ENCODE data around the gene DOCK10.
"Not testable (repeated sequence)": the region's sequence is repeated elsewhere in the genome, so short reads cannot be mapped to it uniquely, and the experiment has no call there.

DOCK10 gene

GRCh38 chr2:225069477-225069876, 27.2 kb upstream of the DOCK10 start:
- no peaks in the 10 kb centered on the region for H3K9me3 ChIP-seq (ENCODE audit: low read length)
- no peaks in the 10 kb centered on the region for H3K27me3 ChIP-seq (ENCODE audit: insufficient read depth, low read length)
- H3K4me1 ChIP-seq (ENCODE audit: insufficient read depth, low read length): no peaks in the 10 kb centered on the region
- no peak overlapping the region for H2AFZ ChIP-seq (ENCODE audit: low read depth, low read length)
- H3K4me3 ChIP-seq (ENCODE audit: low read length): no peak overlapping the region
- no peaks in the 10 kb centered on the region for H3K36me3 ChIP-seq (ENCODE audit: insufficient read depth, low read length)

GRCh38 chr2:225065882-225066281, 23.6 kb upstream of the DOCK10 start:
- no peaks in the 10 kb centered on the region for H3K36me3 ChIP-seq (ENCODE audit: insufficient read depth, low read length)
- H3K4me3 ChIP-seq (ENCODE audit: low read length): no peak overlapping the region
- no peak overlapping the region for H2AFZ ChIP-seq (ENCODE audit: low read depth, low read length)

GRCh38 chr2:225064928-225065327, 22.7 kb upstream of the DOCK10 start:
- Histone ChIP-seq H3K4me1 (ENCODE audit: insufficient read depth, low read length) (no peaks in the 10 kb centered on the region), H3K9me3 (ENCODE audit: low read length) (no peaks in the 10 kb centered on the region)

More at GRCh38 chr2:225065882-225066281, 23.6 kb upstream of the DOCK10 start:
- Histone ChIP-seq H3K4me1 (ENCODE audit: insufficient read depth, low read length) (no peaks in the 10 kb centered on the region), H3K9me3 (ENCODE audit: low read length) (no peaks in the 10 kb centered on the region), H3K27me3 (ENCODE audit: insufficient read depth, low read length) (no peaks in the 10 kb centered on the region)

GRCh38 chr2:225064362-225064761, 22.1 kb upstream of the DOCK10 start:
- H3K27me3 ChIP-seq (ENCODE audit: insufficient read depth, low read length): no peaks in the 10 kb centered on the region
- no peaks in the 10 kb centered on the region for H3K36me3 ChIP-seq (ENCODE audit: insufficient read depth, low read length)
- no peak overlapping the region for H2AFZ ChIP-seq (ENCODE audit: low read depth, low read length)
- no peaks in the 10 kb centered on the region for H3K4me1 ChIP-seq (ENCODE audit: insufficient read depth, low read length)
- H3K9me3 ChIP-seq (ENCODE audit: low read length): no peaks in the 10 kb centered on the region
- no peak overlapping the region for H3K4me3 ChIP-seq (ENCODE audit: low read length)

More at GRCh38 chr2:225064928-225065327, 22.7 kb upstream of the DOCK10 start:
- no peak overlapping the region for H3K4me3 ChIP-seq (ENCODE audit: low read length)
- no peak overlapping the region for H2AFZ ChIP-seq (ENCODE audit: low read depth, low read length)
- no peaks in the 10 kb centered on the region for H3K36me3 ChIP-seq (ENCODE audit: insufficient read depth, low read length)
- H3K27me3 ChIP-seq (ENCODE audit: insufficient read depth, low read length): no peaks in the 10 kb centered on the region

GRCh38 chr2:225056330-225057073, 14.2 kb upstream of the DOCK10 start:
- H3K4me1 ChIP-seq (ENCODE audit: insufficient read depth, low read length): no peaks in the 10 kb centered on the region
- H3K36me3 ChIP-seq (ENCODE audit: insufficient read depth, low read length): no peaks in the 10 kb centered on the region
- H2AFZ ChIP-seq (ENCODE audit: low read depth, low read length): no peak overlapping the region
- H3K9me3 ChIP-seq (ENCODE audit: low read length): no peaks in the 10 kb centered on the region
- no peak overlapping the region for H3K4me3 ChIP-seq (ENCODE audit: low read length)
- no peaks in the 10 kb centered on the region for H3K27me3 ChIP-seq (ENCODE audit: insufficient read depth, low read length)

GRCh38 chr2:225055714-225056113, 13.4 kb upstream of the DOCK10 start:
- Histone ChIP-seq H3K4me3 (ENCODE audit: low read length) (no peak overlapping the region), H3K4me1 (ENCODE audit: insufficient read depth, low read length) (no peaks in the 10 kb centered on the region), H3K27me3 (ENCODE audit: insufficient read depth, low read length) (no peaks in the 10 kb centered on the region), H3K36me3 (ENCODE audit: insufficient read depth, low read length) (no peaks in the 10 kb centered on the region), H3K9me3 (ENCODE audit: low read length) (no peaks in the 10 kb centered on the region), H2AFZ (ENCODE audit: low read depth, low read length) (no peak overlapping the region)

- no peaks in the 10 kb centered on the region for H3K9me3 ChIP-seq (ENCODE audit: low read length)
- no peaks in the 10 kb centered on the region for H3K36me3 ChIP-seq (ENCODE audit: insufficient read depth, low read length)
- H3K27me3 ChIP-seq (ENCODE audit: insufficient read depth, low read length): no peaks in the 10 kb centered on the region
- no peak overlapping the region for H2AFZ ChIP-seq (ENCODE audit: low read depth, low read length)
- H3K4me3 ChIP-seq (ENCODE audit: low read length): no peak overlapping the region
- no peaks in the 10 kb centered on the region for H3K4me1 ChIP-seq (ENCODE audit: insufficient read depth, low read length)
Measured at GRCh38 chr2:225052703-225053102, 10.4 kb upstream of the DOCK10 start.

GRCh38 chr2:225047502-225047901, 5.2 kb upstream of the DOCK10 start:
- H2AFZ ChIP-seq (ENCODE audit: low read depth, low read length); H3K4me3 ChIP-seq (ENCODE audit: low read length); H3K36me3 ChIP-seq (ENCODE audit: insufficient read depth, low read length); H3K9me3 ChIP-seq (ENCODE audit: low read length); H3K4me1 ChIP-seq (ENCODE audit: insufficient read depth, low read length): not testable (repeated sequence)
- H3K27me3 ChIP-seq (ENCODE audit: insufficient read depth, low read length): peaks cover 13% of the 10 kb centered on the region

- H3K36me3 ChIP-seq (ENCODE audit: insufficient read depth, low read length): no peaks in the 10 kb centered on the region
- H3K4me1 ChIP-seq (ENCODE audit: insufficient read depth, low read length): peaks cover 11% of the 10 kb centered on the region
- peak overlapping the region; percentile 57 for H3K4me3 ChIP-seq (ENCODE audit: low read length)
- H3K9me3 ChIP-seq (ENCODE audit: low read length): no peaks in the 10 kb centered on the region
- H2AFZ ChIP-seq (ENCODE audit: low read depth, low read length): peak overlapping the region; percentile 96
- H3K27me3 ChIP-seq (ENCODE audit: insufficient read depth, low read length): peaks cover 13% of the 10 kb centered on the region
Measured at GRCh38 chr2:225042800-225043167, 516 bp upstream of the DOCK10 start.

GRCh38 chr2:225041207-225041850, 939 bp downstream of the DOCK10 start:
- Histone ChIP-seq H3K27me3 (ENCODE audit: insufficient read depth, low read length) (peaks cover 13% of the 10 kb centered on the region), H3K9me3 (ENCODE audit: low read length) (no peaks in the 10 kb centered on the region), H3K4me3 (ENCODE audit: low read length) (peak overlapping the region; percentile 57)

GRCh38 chr2:225040856-225041206, 1.4 kb downstream of the DOCK10 start:
- H3K27me3 ChIP-seq (ENCODE audit: insufficient read depth, low read length): peaks cover 13% of the 10 kb centered on the region
- no peaks in the 10 kb centered on the region for H3K9me3 ChIP-seq (ENCODE audit: low read length)
- H3K4me3 ChIP-seq (ENCODE audit: low read length): no peak overlapping the region
- peaks cover 11% of the 10 kb centered on the region for H3K4me1 ChIP-seq (ENCODE audit: insufficient read depth, low read length)
- no peak overlapping the region for H2AFZ ChIP-seq (ENCODE audit: low read depth, low read length)
- H3K36me3 ChIP-seq (ENCODE audit: insufficient read depth, low read length): no peaks in the 10 kb centered on the region

More at GRCh38 chr2:225041207-225041850, 939 bp downstream of the DOCK10 start:
- peaks cover 11% of the 10 kb centered on the region for H3K4me1 ChIP-seq (ENCODE audit: insufficient read depth, low read length)
- H2AFZ ChIP-seq (ENCODE audit: low read depth, low read length): peak overlapping the region; percentile 96
- no peaks in the 10 kb centered on the region for H3K36me3 ChIP-seq (ENCODE audit: insufficient read depth, low read length)

GRCh38 chr2:225040142-225040541, 2.1 kb downstream of the DOCK10 start:
- Histone ChIP-seq H3K4me3 (ENCODE audit: low read length) (no peak overlapping the region), H3K36me3 (ENCODE audit: insufficient read depth, low read length) (no peaks in the 10 kb centered on the region), H3K9me3 (ENCODE audit: low read length) (no peaks in the 10 kb centered on the region), H3K27me3 (ENCODE audit: insufficient read depth, low read length) (peaks cover 13% of the 10 kb centered on the region), H2AFZ (ENCODE audit: low read depth, low read length) (no peak overlapping the region), H3K4me1 (ENCODE audit: insufficient read depth, low read length) (peaks cover 11% of the 10 kb centered on the region)

GRCh38 chr2:225038231-225038523, 4.1 kb downstream of the DOCK10 start:
- Histone ChIP-seq H3K36me3 (ENCODE audit: insufficient read depth, low read length) (no peaks in the 10 kb centered on the region), H3K9me3 (ENCODE audit: low read length) (no peaks in the 10 kb centered on the region), H3K4me1 (ENCODE audit: insufficient read depth, low read length) (peaks cover 17% of the 10 kb centered on the region), H3K4me3 (ENCODE audit: low read length) (no peak overlapping the region), H2AFZ (ENCODE audit: low read depth, low read length) (no peak overlapping the region), H3K27me3 (ENCODE audit: insufficient read depth, low read length) (peaks cover 5% of the 10 kb centered on the region)

Data from neuron (in vitro differentiated cells).